DOHH2 (cell line): ENCODE measurements around the gene IQSEC3.

Experiments
- H3F3A ChIP-seq: fragments of 200-600 bp; sonication (generic), shearing (Covaris generic); 2 replicates; pipeline ENCODE4 v1.6.0; 2016; ENCODE audit warnings: antibody characterized with exemption, mild to moderate bottlenecking; ENCODE audit not compliant: control insufficient read depth, insufficient read depth
- H3K27ac ChIP-seq: fragments of 200-600 bp; sonication (generic); 2 replicates; pipeline ENCODE4 v1.5.1; 2014; ENCODE audit warnings: low read depth, mild to moderate bottlenecking, low read length, moderate library complexity
- H3K27me3 ChIP-seq: fragments of 200-600 bp; sonication (generic); 2 replicates; pipeline ENCODE4 v1.6.1; 2014; ENCODE audit warnings: mild to moderate bottlenecking, low read length, mixed read lengths; ENCODE audit not compliant: control insufficient read depth
- H3K36me3 ChIP-seq: fragments of 200-600 bp; sonication (generic); 2 replicates; pipeline ENCODE4 v1.6.1; 2014; ENCODE audit warnings: mild to moderate bottlenecking, low read length, moderate library complexity, mixed read lengths; ENCODE audit not compliant: control insufficient read depth
- H3K4me1 ChIP-seq: fragments of 200-600 bp; sonication (generic); 2 replicates; pipeline ENCODE4 v1.6.1; 2014; ENCODE audit warnings: mild to moderate bottlenecking, low read length, mixed read lengths; ENCODE audit not compliant: control insufficient read depth
- H3K4me2 ChIP-seq: fragments of 200-600 bp; sonication (generic); 2 replicates; pipeline ENCODE4 v1.6.0; 2014; ENCODE audit warnings: mild to moderate bottlenecking, low read length, moderate library complexity
- H3K4me3 ChIP-seq: fragments of 200-600 bp; sonication (generic); 2 replicates; pipeline ENCODE4 v1.5.1; 2014; ENCODE audit warnings: mild to moderate bottlenecking, low read length, mixed read lengths
- H3K79me2 ChIP-seq: fragments of 200-600 bp; sonication (generic); 2 replicates; pipeline ENCODE4 v1.6.1; 2014; ENCODE audit warnings: mild to moderate bottlenecking, low read length, mixed read lengths; ENCODE audit not compliant: control insufficient read depth
- H3K9me2 ChIP-seq: fragments of 200-600 bp; sonication (generic); replicated peaks from 2 replicates; pipeline ENCODE4 v1.6.1; 2014; ENCODE audit warnings: mild to moderate bottlenecking, low read length, mixed read lengths; ENCODE audit not compliant: control insufficient read depth
- H3K9me3 ChIP-seq: fragments of 200-600 bp; sonication (generic); 2 replicates; pipeline ENCODE4 v1.6.1; 2014; ENCODE audit warnings: antibody characterized with exemption, low read length, mixed read lengths; ENCODE audit not compliant: control insufficient read depth, insufficient read depth
- H4K20me1 ChIP-seq: fragments of 200-600 bp; sonication (generic); 2 replicates; pipeline ENCODE4 v1.6.0; 2014; ENCODE audit warnings: low read depth, mild to moderate bottlenecking, antibody characterized with exemption, low read length, moderate library complexity; ENCODE audit not compliant: control insufficient read depth, insufficient read depth
- CTCF ChIP-seq: fragments of 200-600 bp; sonication (generic); IDR thresholded peaks from one replicate; pipeline ENCODE4 v1.5.1; 2014; ENCODE audit warnings: antibody characterized with exemption, mild to moderate bottlenecking, low read depth, low read length; ENCODE audit not compliant: poor library complexity, severe bottlenecking
- EZH2phosphoT487 ChIP-seq: fragments of 200-600 bp; sonication (generic); IDR thresholded peaks from 2 replicates; pipeline ENCODE4 v1.6.1; 2017; ENCODE audit warnings: borderline replicate concordance, mild to moderate bottlenecking, antibody characterized with exemption, low read length, moderate library complexity, mixed read lengths

Gene IQSEC3

GRCh38 chr12:164207-164606, 97.6 kb downstream of the IQSEC3 start:
- Histone ChIP-seq H3K4me1 (no peaks in the 10 kb centered on the region), H3K9me2 (no peaks in the 10 kb centered on the region), H3K36me3 (no peaks in the 10 kb centered on the region), H3K27me3 (no peaks in the 10 kb centered on the region), H3K9me3 (peaks cover 6% of the 10 kb centered on the region; the same call in 1 of the 2 replicates), H3F3A (no peaks in the 10 kb centered on the region; the same call in 1 of the 2 replicates), H4K20me1 (no peaks in the 10 kb centered on the region), H3K27ac (no peak overlapping the region), H3K79me2 (no peaks in the 10 kb centered on the region), H3K4me3 (no peak overlapping the region), H3K4me2 (no peak overlapping the region)
- TF ChIP-seq EZH2phosphoT487 (no peak), CTCF (no peak)

- Histone ChIP-seq H3K36me3 (no peaks in the 10 kb centered on the region), H3K27ac (no peak overlapping the region), H4K20me1 (no peaks in the 10 kb centered on the region), H3K4me2 (no peak overlapping the region), H3K9me3 (peaks cover 6% of the 10 kb centered on the region; the same call in 1 of the 2 replicates), H3K27me3 (no peaks in the 10 kb centered on the region), H3K4me1 (no peaks in the 10 kb centered on the region), H3F3A (no peaks in the 10 kb centered on the region; the same call in 1 of the 2 replicates), H3K4me3 (no peak overlapping the region), H3K79me2 (no peaks in the 10 kb centered on the region), H3K9me2 (no peaks in the 10 kb centered on the region)
- no peak for TF ChIP-seq CTCF
- no peak for TF ChIP-seq EZH2phosphoT487
Observed at GRCh38 chr12:165862-166368, 99.3 kb downstream of the IQSEC3 start.

GRCh38 chr12:166425-167075, 100.0 kb downstream of the IQSEC3 start:
- TF ChIP-seq EZH2phosphoT487 (no peak), CTCF (no peak)
- Histone ChIP-seq H3K9me3 (peaks cover 6% of the 10 kb centered on the region; the same call in 1 of the 2 replicates), H3K4me1 (no peaks in the 10 kb centered on the region), H3K79me2 (no peaks in the 10 kb centered on the region), H3K9me2 (no peaks in the 10 kb centered on the region), H3K36me3 (no peaks in the 10 kb centered on the region), H3K27ac (no peak overlapping the region), H3K27me3 (no peaks in the 10 kb centered on the region), H3F3A (no peaks in the 10 kb centered on the region; the same call in 1 of the 2 replicates), H3K4me3 (no peak overlapping the region), H3K4me2 (no peak overlapping the region), H4K20me1 (no peaks in the 10 kb centered on the region)
